HepG2 (cell line): ENCODE data around the gene C19orf33. TPM values are rescaled to one million over a fixed set of nuclear protein-coding genes. Genes with fewer than 3 reads are reported as not detected.

Experiments used
- BATF2 ChIP-seq: sonication (generic); formaldehyde crosslinking; IDR thresholded peaks from 2 replicates; pipeline ENCODE4 v1.8.0; 2022; ENCODE audit warnings: mild to moderate bottlenecking, missing genetic modification reagents, moderate library complexity
- FOXA1 ChIP-seq, 2 experiments: fragments of 450-650 bp in 1 of 2; sonication (generic) in 1 of 2; formaldehyde crosslinking in 1 of 2; IDR thresholded peaks; 2 replicates each; pipeline versions ENCODE4 v1.4.0 to v1.6.1; 2016 to 2020; ENCODE audit warnings: missing genetic modification reagents in 1 of 2
- HMGXB4 ChIP-seq, 2 experiments: sonication (generic) in 1 of 2; formaldehyde crosslinking in 1 of 2; IDR thresholded peaks; 2 replicates each; pipeline versions ENCODE4 v1.4.0 to v1.6.1; 2018 to 2020; ENCODE audit warnings: missing genetic modification reagents in 2 of 2, borderline replicate concordance in 1 of 2, low read depth in 1 of 2, mild to moderate bottlenecking in 1 of 2, missing biosample characterization in 1 of 2
- HOXA5 ChIP-seq: sonication (generic); formaldehyde crosslinking; IDR thresholded peaks from 2 replicates; pipeline ENCODE4 v1.4.0; 2020; ENCODE audit warnings: missing genetic modification reagents
- HOXD1 ChIP-seq: sonication (generic); formaldehyde crosslinking; IDR thresholded peaks from 2 replicates; pipeline ENCODE4 v1.5.0; 2020; ENCODE audit warnings: missing genetic modification reagents
- KDM1A ChIP-seq: IDR thresholded peaks from 2 replicates; pipeline ENCODE4 v1.6.1; 2016; ENCODE audit warnings: missing compliant biosample characterization
- KDM2A ChIP-seq: sonication (generic); formaldehyde crosslinking; IDR thresholded peaks from 2 replicates; pipeline ENCODE4 v1.4.0; 2020; ENCODE audit warnings: low read depth, missing genetic modification reagents, borderline replicate concordance
- MXD3 ChIP-seq: IDR thresholded peaks from 2 replicates; pipeline ENCODE4 v1.6.1; 2016; ENCODE audit warnings: mild to moderate bottlenecking, missing biosample characterization, missing genetic modification reagents
- NCOR1 ChIP-seq: fragments of 200-600 bp; sonication (generic); IDR thresholded peaks from 2 replicates; pipeline ENCODE4 v1.7.0; 2017; ENCODE audit warnings: antibody characterized with exemption, low read length, borderline replicate concordance
- SMAD9 ChIP-seq: sonication (generic); formaldehyde crosslinking; IDR thresholded peaks from 2 replicates; pipeline ENCODE4 v1.5.1; 2020; ENCODE audit warnings: mild to moderate bottlenecking, missing genetic modification reagents
- SNAPC5 ChIP-seq: sonication (generic); formaldehyde crosslinking; IDR thresholded peaks from 2 replicates; pipeline ENCODE4 v1.8.1; 2023; ENCODE audit warnings: mild to moderate bottlenecking, missing genetic modification reagents, borderline replicate concordance
- SUZ12 ChIP-seq: fragments of 150-350 bp; IDR thresholded peaks from 2 replicates; pipeline ENCODE4 v1.6.1; 2014; ENCODE audit warnings: low read depth, low read length
- WIZ ChIP-seq: sonication (generic); formaldehyde crosslinking; IDR thresholded peaks from 2 replicates; pipeline ENCODE4 v1.5.1; 2020; ENCODE audit warnings: mild to moderate bottlenecking, missing genetic modification reagents
- ZHX1 ChIP-seq: sonication (generic); formaldehyde crosslinking; IDR thresholded peaks from 2 replicates; pipeline ENCODE4 v1.8.1; 2022; ENCODE audit warnings: low read depth, mild to moderate bottlenecking, missing genetic modification reagents
- ZKSCAN1 ChIP-seq: fragments of 150-350 bp; IDR thresholded peaks from 2 replicates; pipeline ENCODE4 v1.6.1; 2014; ENCODE audit warnings: low read length
- ZNF251 ChIP-seq: sonication (generic); formaldehyde crosslinking; IDR thresholded peaks from 2 replicates; pipeline ENCODE4 v1.9.0; 2021; ENCODE audit warnings: mild to moderate bottlenecking, missing genetic modification reagents
- ZNF44 ChIP-seq: sonication (generic); formaldehyde crosslinking; IDR thresholded peaks from 2 replicates; pipeline ENCODE4 v1.5.1; 2020; ENCODE audit warnings: mild to moderate bottlenecking, missing genetic modification reagents
- ZNF468 ChIP-seq: sonication (generic); formaldehyde crosslinking; IDR thresholded peaks from 2 replicates; pipeline ENCODE4 v1.8.0; 2022; ENCODE audit warnings: mild to moderate bottlenecking, moderate library complexity, missing genetic modification reagents
- ZNF574 ChIP-seq: sonication (generic); formaldehyde crosslinking; IDR thresholded peaks from 2 replicates; pipeline ENCODE4 v1.4.0; 2020; ENCODE audit warnings: missing genetic modification reagents
- ZNF75D ChIP-seq: sonication (generic); formaldehyde crosslinking; IDR thresholded peaks from 2 replicates; pipeline ENCODE4 v1.8.1; 2023; ENCODE audit warnings: missing genetic modification reagents, mild to moderate bottlenecking, borderline replicate concordance
- ZSCAN12 ChIP-seq: sonication (generic); formaldehyde crosslinking; IDR thresholded peaks from 2 replicates; pipeline ENCODE4 v1.9.0; 2021; ENCODE audit warnings: mild to moderate bottlenecking, missing genetic modification reagents
- polyA plus RNA-seq, 8 experiments: library from polyadenylated mRNA; depleted of rRNA in 3 of 8; stranded (reverse) in 7 of 8; unstranded in 1 of 8; fragments of >200 nt; fragmentation: Illumina TruSeq in 4 of 8; extraction: Trizol in 4 of 8; gene quantifications; 2 replicates each; pipeline versions ENCODE4 v1.2.1 to v1.2.3, GENCODE V29; 2011 to 2016; ENCODE audit warnings: low read depth in 4 of 8, missing spikeins in 1 of 8, mixed read lengths in 1 of 8; ENCODE audit not compliant: insufficient read depth in 1 of 8
- total RNA-seq, 5 experiments: library from RNA; depleted of rRNA; stranded (reverse); fragments of >200 nt; fragmentation: Illumina TruSeq; extraction: Trizol; gene quantifications; 2 replicates each; pipeline ENCODE4 v1.2.3, GENCODE V29; 2016; ENCODE audit warnings: low read depth in 1 of 5

The C19orf33 gene
- total and polyA plus RNA-seq, 2 of the 13 experiments (the other 11 are each of a cell fraction or from before 2014, with no cell fraction given), result 2.5 to 3.3 TPM

GRCh38 chr19:38315657-38316476, 11.8 kb downstream of the C19orf33 start, which contains the start of gene YIF1B (continued):
- peak; percentile 52; the same call in 1 of the 2 replicates for TF ChIP-seq ZNF574 (CRISPR knock-in tag)
- peak; percentile 52; the same call in 1 of the 2 replicates for TF ChIP-seq KDM2A (CRISPR knock-in tag)
- no peak for TF ChIP-seq ZSCAN12 (CRISPR knock-in tag)
- no peak for TF ChIP-seq SUZ12
- no peak for TF ChIP-seq ZNF251 (CRISPR knock-in tag)
- TF ChIP-seq WIZ, result no peak
- no peak for TF ChIP-seq ZNF468 (CRISPR knock-in tag)
- TF ChIP-seq ZNF44, result no peak
- TF ChIP-seq HMGXB4 (CRISPR knock-in tag; IDR thresholded peaks at IDR 0.05; ENCODE audit: borderline replicate concordance in 1 of 2, low read depth in 1 of 2), result peak in 1 of 2 experiments; percentile 62; a peak in 2 of 4 replicates
- no peak for TF ChIP-seq MXD3 (CRISPR knock-in tag)
- TF ChIP-seq ZNF75D, result no peak
- TF ChIP-seq FOXA1 (IDR thresholded peaks at IDR 0.05), result no peak
- TF ChIP-seq FOXA1 (CRISPR knock-in tag; IDR thresholded peaks at IDR 0.05), result no peak
- no peak; the same call in 1 of the 2 replicates for TF ChIP-seq NCOR1
- TF ChIP-seq HOXD1 (CRISPR knock-in tag), result no peak
- no peak for TF ChIP-seq KDM1A (CRISPR knock-in tag)
- TF ChIP-seq HOXA5, result no peak
- no peak for TF ChIP-seq SMAD9 (CRISPR knock-in tag)
- TF ChIP-seq SNAPC5 (CRISPR knock-in tag), result peak; percentile 90
- no peak; the same call in 1 of the 2 replicates for TF ChIP-seq ZHX1 (CRISPR knock-in tag)
- no peak for TF ChIP-seq BATF2 (CRISPR knock-in tag)
- TF ChIP-seq ZKSCAN1, result no peak
